ENCODE results near the gene KRTAP5-9.

KRTAP5-9 gene

GRCh38 chr11:71542879-71543777 lies 5.1 kb upstream of the KRTAP5-9 start:
- no peaks in the 10 kb centered on the region for H3K27me3 ChIP-seq (ENCODE audit: low read length)
- no peak overlapping the region for H3K27ac ChIP-seq (ENCODE audit: low read depth, low read length)
- TF ChIP-seq CTCF (IDR thresholded peaks at IDR 0.05; ENCODE audit: insufficient read depth, low read length, poor library complexity, severe bottlenecking) = no peak
- no peak for TF ChIP-seq EZH2phosphoT487 (conservative IDR thresholded peaks at IDR 0.05; ENCODE audit: low read length)
- no peak overlapping the region for H2AFZ ChIP-seq (ENCODE audit: low read depth, low read length, severe bottlenecking)
- H3F3A ChIP-seq (ENCODE audit: insufficient read depth) = no peaks in the 10 kb centered on the region
- H3K4me3 ChIP-seq (ENCODE audit: insufficient read depth, low read length, poor library complexity, severe bottlenecking) = no peak overlapping the region
- H3K9ac ChIP-seq (ENCODE audit: low read length) = no peak overlapping the region
- no peaks in the 10 kb centered on the region for H3K36me3 ChIP-seq (ENCODE audit: low read length)
- H3K9me3 ChIP-seq (ENCODE audit: insufficient read depth, low read length) = no peaks in the 10 kb centered on the region
- no peak overlapping the region for H3K4me2 ChIP-seq (ENCODE audit: low read depth, low read length, poor library complexity, severe bottlenecking)
- H4K20me1 ChIP-seq (ENCODE audit: low read depth, low read length) = no peaks in the 10 kb centered on the region
- no peaks in the 10 kb centered on the region for H3K79me2 ChIP-seq (ENCODE audit: insufficient read depth, low read length)
- H3K9me2 ChIP-seq (replicated peaks; ENCODE audit: insufficient read depth, low read length) = no peaks in the 10 kb centered on the region

GRCh38 chr11:71543866-71544265 lies 4.4 kb upstream of the KRTAP5-9 start:
- Histone ChIP-seq H3K79me2 (ENCODE audit: insufficient read depth, low read length) (no peaks in the 10 kb centered on the region), H3F3A (ENCODE audit: insufficient read depth) (no peaks in the 10 kb centered on the region), H3K36me3 (ENCODE audit: low read length) (no peaks in the 10 kb centered on the region), H3K4me2 (ENCODE audit: low read depth, low read length, poor library complexity, severe bottlenecking) (no peak overlapping the region), H2AFZ (ENCODE audit: low read depth, low read length, severe bottlenecking) (no peak overlapping the region), H4K20me1 (ENCODE audit: low read depth, low read length) (no peaks in the 10 kb centered on the region), H3K9me3 (ENCODE audit: insufficient read depth, low read length) (no peaks in the 10 kb centered on the region), H3K9me2 (replicated peaks; ENCODE audit: insufficient read depth, low read length) (no peaks in the 10 kb centered on the region), H3K9ac (ENCODE audit: low read length) (no peak overlapping the region), H3K4me3 (ENCODE audit: insufficient read depth, low read length, poor library complexity, severe bottlenecking) (no peak overlapping the region), H3K27ac (ENCODE audit: low read depth, low read length) (no peak overlapping the region), H3K27me3 (ENCODE audit: low read length) (no peaks in the 10 kb centered on the region)
- TF ChIP-seq CTCF (IDR thresholded peaks at IDR 0.05; ENCODE audit: insufficient read depth, low read length, poor library complexity, severe bottlenecking) (no peak), EZH2phosphoT487 (conservative IDR thresholded peaks at IDR 0.05; ENCODE audit: low read length) (no peak)

GRCh38 chr11:71544525-71545214 lies 3.5 kb upstream of the KRTAP5-9 start:
- Histone ChIP-seq H2AFZ (ENCODE audit: low read depth, low read length, severe bottlenecking) (no peak overlapping the region), H3K36me3 (ENCODE audit: low read length) (no peaks in the 10 kb centered on the region), H3K27ac (ENCODE audit: low read depth, low read length) (no peak overlapping the region), H3K9ac (ENCODE audit: low read length) (no peak overlapping the region), H3K79me2 (ENCODE audit: insufficient read depth, low read length) (no peaks in the 10 kb centered on the region), H3F3A (ENCODE audit: insufficient read depth) (no peaks in the 10 kb centered on the region), H3K9me2 (replicated peaks; ENCODE audit: insufficient read depth, low read length) (no peaks in the 10 kb centered on the region), H3K9me3 (ENCODE audit: insufficient read depth, low read length) (no peaks in the 10 kb centered on the region), H3K27me3 (ENCODE audit: low read length) (no peaks in the 10 kb centered on the region), H4K20me1 (ENCODE audit: low read depth, low read length) (no peaks in the 10 kb centered on the region), H3K4me3 (ENCODE audit: insufficient read depth, low read length, poor library complexity, severe bottlenecking) (no peak overlapping the region), H3K4me2 (ENCODE audit: low read depth, low read length, poor library complexity, severe bottlenecking) (no peak overlapping the region)
- TF ChIP-seq CTCF (IDR thresholded peaks at IDR 0.05; ENCODE audit: insufficient read depth, low read length, poor library complexity, severe bottlenecking) (no peak), EZH2phosphoT487 (conservative IDR thresholded peaks at IDR 0.05; ENCODE audit: low read length) (no peak)
